ENCODE data around the gene ZNF169. TPM values are rescaled to one million over a fixed set of nuclear protein-coding genes. Genes with fewer than 3 reads are reported as not detected.
"Not testable (repeated sequence)": the region's sequence is repeated elsewhere in the genome, so short reads cannot be mapped to it uniquely, and the experiment has no call there.

ZNF169 gene
- total RNA-seq, 4 donors from 2014 or later: 6.0 to 22.8 (median 8.2) TPM

DNA sequence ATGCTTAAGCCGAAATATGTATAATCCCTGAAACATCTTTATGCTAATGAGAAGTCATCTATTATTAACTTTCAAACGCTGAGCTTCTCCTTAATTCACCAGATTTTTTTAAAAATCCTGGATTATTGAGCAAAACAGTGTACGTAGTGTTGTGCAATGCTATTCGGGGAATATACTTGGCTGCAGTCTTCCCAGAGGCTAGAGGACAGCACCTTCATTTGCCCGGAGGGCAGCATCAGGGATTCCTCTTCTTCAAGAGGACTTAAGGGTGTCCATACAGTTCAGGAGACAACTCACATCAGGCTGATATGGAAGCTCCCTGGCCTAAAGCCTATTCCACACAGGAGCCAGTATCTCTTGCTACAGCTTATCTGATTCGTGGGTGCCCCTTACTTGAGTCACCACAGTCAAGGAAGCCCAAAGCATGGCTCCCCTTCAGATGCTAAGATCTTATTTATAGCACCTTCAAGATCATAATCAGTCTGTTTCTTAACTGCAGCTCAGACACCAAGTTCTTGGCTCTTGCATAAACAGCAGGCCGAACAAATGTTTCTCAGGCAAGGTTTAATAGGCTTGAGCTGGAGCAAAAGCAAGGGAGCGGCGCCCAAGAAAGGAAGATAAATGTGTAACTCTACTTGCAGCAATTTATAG, 40.0 kb downstream of the ZNF169 start:
- intact Hi-C loops (cut with DNase I; ENCODE audit: low total_unique reads): no loop called here
- WGBS, 2 donors: 80 to 84% methylated on average over 9 of the region's 9 CpGs
- no peak for TF ChIP-seq POLR2A (IDR thresholded peaks at IDR 0.05)
- TF ChIP-seq, protein P1, sequence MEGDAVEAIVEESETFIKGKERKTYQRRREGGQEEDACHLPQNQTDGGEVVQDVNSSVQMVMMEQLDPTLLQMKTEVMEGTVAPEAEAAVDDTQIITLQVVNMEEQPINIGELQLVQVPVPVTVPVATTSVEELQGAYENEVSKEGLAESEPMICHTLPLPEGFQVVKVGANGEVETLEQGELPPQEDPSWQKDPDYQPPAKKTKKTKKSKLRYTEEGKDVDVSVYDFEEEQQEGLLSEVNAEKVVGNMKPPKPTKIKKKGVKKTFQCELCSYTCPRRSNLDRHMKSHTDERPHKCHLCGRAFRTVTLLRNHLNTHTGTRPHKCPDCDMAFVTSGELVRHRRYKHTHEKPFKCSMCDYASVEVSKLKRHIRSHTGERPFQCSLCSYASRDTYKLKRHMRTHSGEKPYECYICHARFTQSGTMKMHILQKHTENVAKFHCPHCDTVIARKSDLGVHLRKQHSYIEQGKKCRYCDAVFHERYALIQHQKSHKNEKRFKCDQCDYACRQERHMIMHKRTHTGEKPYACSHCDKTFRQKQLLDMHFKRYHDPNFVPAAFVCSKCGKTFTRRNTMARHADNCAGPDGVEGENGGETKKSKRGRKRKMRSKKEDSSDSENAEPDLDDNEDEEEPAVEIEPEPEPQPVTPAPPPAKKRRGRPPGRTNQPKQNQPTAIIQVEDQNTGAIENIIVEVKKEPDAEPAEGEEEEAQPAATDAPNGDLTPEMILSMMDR (IDR thresholded peaks at IDR 0.05): no peak
- no peak for DNase-seq (ENCODE audit: low spot score in 2 of 2)
- no peak overlapping the region for H3K4me3 ChIP-seq (ENCODE audit: low read depth, poor library complexity, severe bottlenecking)

DNA sequence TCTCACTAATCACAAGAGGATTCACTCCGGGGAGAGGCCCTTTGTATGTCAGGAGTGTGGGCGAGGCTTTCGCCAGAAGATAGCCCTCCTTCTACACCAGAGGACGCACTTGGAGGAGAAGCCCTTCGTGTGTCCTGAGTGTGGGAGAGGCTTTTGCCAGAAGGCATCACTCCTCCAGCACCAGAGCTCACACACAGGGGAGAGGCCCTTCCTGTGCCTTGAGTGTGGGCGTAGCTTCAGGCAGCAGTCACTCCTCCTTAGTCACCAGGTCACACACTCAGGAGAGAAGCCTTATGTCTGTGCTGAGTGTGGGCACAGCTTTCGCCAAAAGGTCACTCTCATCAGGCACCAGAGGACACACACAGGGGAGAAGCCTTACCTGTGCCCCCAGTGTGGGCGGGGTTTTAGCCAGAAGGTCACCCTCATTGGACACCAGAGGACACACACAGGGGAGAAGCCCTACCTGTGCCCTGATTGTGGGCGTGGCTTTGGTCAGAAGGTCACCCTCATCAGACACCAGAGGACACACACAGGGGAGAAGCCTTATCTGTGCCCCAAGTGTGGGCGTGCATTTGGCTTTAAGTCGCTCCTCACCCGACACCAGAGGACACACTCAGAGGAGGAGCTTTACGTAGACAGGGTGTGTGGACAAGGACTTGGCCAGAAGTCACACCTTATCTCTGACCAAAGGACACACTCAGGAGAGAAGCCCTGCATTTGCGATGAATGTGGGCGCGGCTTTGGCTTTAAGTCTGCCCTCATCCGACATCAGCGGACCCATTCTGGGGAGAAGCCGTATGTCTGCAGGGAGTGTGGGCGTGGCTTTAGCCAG, 41.6 kb downstream of the ZNF169 start:
- TF ChIP-seq, protein P1 (IDR thresholded peaks at IDR 0.05): no peak
- TF ChIP-seq POLR2A (IDR thresholded peaks at IDR 0.05): no peak

DNA sequence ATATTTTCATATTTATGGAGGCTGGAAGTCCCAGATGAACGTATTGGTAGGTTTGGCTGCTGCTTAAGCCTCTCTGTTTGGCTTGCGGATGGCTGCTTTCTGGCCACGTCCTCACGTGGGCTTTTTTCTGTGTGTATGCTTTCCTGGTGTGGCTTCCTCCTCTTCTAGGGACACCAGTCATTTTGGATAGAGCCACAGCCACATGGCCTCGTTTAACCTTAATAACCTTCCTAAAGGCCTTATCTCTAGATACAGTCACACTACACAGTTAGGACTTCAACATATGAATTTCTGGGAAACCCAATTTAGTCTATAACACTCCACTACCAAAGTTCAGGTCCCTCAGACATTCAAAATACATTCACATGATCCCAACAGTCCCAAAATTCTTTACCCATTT, 42.5 kb downstream of the ZNF169 start:
- intact Hi-C loops (cut with DNase I; ENCODE audit: low total_unique reads): no loop called here
- no peak overlapping the region for H3K4me3 ChIP-seq (ENCODE audit: low read depth, poor library complexity, severe bottlenecking)
- TF ChIP-seq POLR2A (IDR thresholded peaks at IDR 0.05): no peak
- TF ChIP-seq, protein P1 (IDR thresholded peaks at IDR 0.05): no peak
- DNase-seq (ENCODE audit: low spot score in 2 of 2): no peak
- WGBS, 2 donors: 89 to 92% methylated on average over 5 of the region's 5 CpGs

More for the DNA sequence above, 41.6 kb downstream of the ZNF169 start:
- no peak for DNase-seq (ENCODE audit: low spot score in 2 of 2)
- WGBS, 2 donors: 94 to 95% methylated on average over 19 to 20 of the region's 20 CpGs
- H3K4me3 ChIP-seq (ENCODE audit: low read depth, poor library complexity, severe bottlenecking): no peak overlapping the region
- intact Hi-C loops (cut with DNase I; ENCODE audit: low total_unique reads): no loop called here

DNA sequence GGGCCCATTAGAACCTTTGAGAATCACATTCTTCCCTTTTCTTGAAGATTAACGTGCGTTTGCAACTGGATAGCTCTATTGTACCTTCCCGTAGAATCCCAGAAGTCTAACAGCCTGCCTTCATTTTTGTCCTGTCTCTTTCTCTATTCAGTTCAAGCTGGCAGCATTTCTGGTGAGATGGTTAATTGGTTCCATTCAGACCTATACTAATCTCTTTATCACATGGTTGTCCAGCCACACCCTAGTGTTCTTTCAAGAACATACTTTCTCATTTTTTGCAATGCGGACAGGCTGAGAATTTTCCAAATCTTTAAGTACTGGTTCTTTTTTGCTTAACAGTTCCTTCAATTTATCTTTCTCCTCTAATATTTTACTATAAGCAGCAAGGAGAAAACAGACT, 43.3 kb downstream of the ZNF169 start:
- no peak for DNase-seq (ENCODE audit: low spot score in 2 of 2)
- intact Hi-C loops (cut with DNase I; ENCODE audit: low total_unique reads): no loop called here
- H3K4me3 ChIP-seq (ENCODE audit: low read depth, poor library complexity, severe bottlenecking): no peak overlapping the region
- WGBS, 2 donors: 70 to 72% methylated on average over 4 of the region's 4 CpGs
- no peak for TF ChIP-seq POLR2A (IDR thresholded peaks at IDR 0.05)
- TF ChIP-seq, protein P1 (IDR thresholded peaks at IDR 0.05): no peak

DNA sequence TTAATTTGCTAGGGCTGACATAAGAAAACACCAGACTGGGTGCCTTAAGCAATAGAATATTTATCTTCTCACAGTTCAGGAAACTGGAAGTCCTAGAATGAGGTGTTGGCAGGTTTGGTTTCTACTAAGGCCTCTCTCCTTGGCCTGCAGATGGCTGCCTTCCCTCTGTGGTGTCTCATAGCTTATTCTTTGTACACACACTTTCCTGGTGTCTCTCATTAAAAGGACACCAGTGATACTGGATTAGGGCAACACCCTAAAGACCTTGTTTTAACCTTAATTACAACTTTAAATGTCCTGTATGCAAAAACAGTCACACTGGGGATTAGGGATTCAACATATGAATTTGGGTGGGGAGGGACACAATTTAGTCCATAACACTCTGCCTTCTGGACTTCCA, 44.2 kb downstream of the ZNF169 start:
- no peak overlapping the region for H3K4me3 ChIP-seq (ENCODE audit: low read depth, poor library complexity, severe bottlenecking)
- no peak for DNase-seq (ENCODE audit: low spot score in 2 of 2)
- TF ChIP-seq POLR2A (IDR thresholded peaks at IDR 0.05): no peak
- TF ChIP-seq, protein P1 (IDR thresholded peaks at IDR 0.05): no peak
- intact Hi-C loops (cut with DNase I; ENCODE audit: low total_unique reads): no loop called here

GRCh38 chr9:94315034-94315984, 56.2 kb downstream of the ZNF169 start:
- intact Hi-C loops (cut with DNase I; ENCODE audit: low total_unique reads); H3K4me3 ChIP-seq (ENCODE audit: low read depth, poor library complexity, severe bottlenecking); DNase-seq (ENCODE audit: low spot score in 2 of 2): not testable (repeated sequence)
- WGBS, 2 donors: no CpG with 5 or more reads among the region's 15 CpGs

GRCh38 chr9:94316236-94316635, 57.1 kb downstream of the ZNF169 start:
- H3K4me3 ChIP-seq (ENCODE audit: low read depth, poor library complexity, severe bottlenecking); DNase-seq (ENCODE audit: low spot score in 2 of 2); intact Hi-C loops (cut with DNase I; ENCODE audit: low total_unique reads): not testable (repeated sequence)
- WGBS, 2 donors: no CpG with 5 or more reads among the region's 5 CpGs

DNA sequence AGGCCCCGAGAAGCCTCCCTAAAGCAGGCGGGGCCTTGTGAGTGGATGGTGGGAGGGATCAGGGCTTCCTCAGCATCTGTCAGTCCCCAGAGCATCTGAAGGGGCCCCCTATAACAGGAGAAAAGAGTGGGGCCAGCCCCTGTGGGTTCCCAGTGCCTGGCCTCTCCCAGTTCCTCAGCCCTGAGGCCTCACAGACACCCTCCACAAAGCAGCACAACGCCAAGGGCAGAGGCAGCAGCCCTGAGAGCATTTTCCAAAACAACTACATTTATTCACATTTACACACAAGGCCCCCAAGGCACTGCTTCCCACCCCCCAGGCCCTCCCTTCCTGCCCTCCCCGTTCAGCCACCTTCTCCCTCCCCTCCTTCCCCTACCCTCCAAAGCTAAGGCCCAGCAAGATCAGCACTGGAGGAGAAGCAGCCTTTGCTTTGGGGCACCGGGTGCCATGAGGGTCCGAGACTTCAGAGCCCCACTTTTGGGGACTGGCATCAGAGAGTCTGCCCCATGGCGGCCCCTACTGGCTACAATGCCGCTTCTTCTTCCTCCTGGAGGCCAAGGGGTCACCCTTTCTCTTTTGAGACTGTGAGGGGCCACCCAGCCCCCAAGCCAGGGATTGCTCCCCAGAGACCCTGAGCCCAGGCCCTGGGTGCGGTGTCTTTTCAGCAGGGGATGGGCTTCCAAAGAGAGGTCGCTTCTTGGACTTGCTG, 59.0 kb downstream of the ZNF169 start:
- H3K4me3 ChIP-seq (ENCODE audit: low read depth, poor library complexity, severe bottlenecking); intact Hi-C loops (cut with DNase I; ENCODE audit: low total_unique reads); DNase-seq (ENCODE audit: low spot score in 2 of 2): not testable (repeated sequence)
- no CpG with 5 or more reads among the region's 10 CpGs for WGBS, 2 donors
